Stimulated activated CD4-positive, alpha-beta T cell treated with anti-CD3 and anti-CD28 coated beads, Interleukin-12 subunit alpha, Interleukin-12 subunit beta, amount 100 ng/mL, for 4 hours (primary cell): ENCODE data around the gene OSBPL3.
"Not testable (repeated sequence)": the region's sequence is repeated elsewhere in the genome, so short reads cannot be mapped to it uniquely, and the experiment has no call there.

Experiments used
- DNase-seq: peaks from one replicate; pipeline ENCODE4 v3.0.0-alpha.2; 2020

OSBPL3 gene, protein sequence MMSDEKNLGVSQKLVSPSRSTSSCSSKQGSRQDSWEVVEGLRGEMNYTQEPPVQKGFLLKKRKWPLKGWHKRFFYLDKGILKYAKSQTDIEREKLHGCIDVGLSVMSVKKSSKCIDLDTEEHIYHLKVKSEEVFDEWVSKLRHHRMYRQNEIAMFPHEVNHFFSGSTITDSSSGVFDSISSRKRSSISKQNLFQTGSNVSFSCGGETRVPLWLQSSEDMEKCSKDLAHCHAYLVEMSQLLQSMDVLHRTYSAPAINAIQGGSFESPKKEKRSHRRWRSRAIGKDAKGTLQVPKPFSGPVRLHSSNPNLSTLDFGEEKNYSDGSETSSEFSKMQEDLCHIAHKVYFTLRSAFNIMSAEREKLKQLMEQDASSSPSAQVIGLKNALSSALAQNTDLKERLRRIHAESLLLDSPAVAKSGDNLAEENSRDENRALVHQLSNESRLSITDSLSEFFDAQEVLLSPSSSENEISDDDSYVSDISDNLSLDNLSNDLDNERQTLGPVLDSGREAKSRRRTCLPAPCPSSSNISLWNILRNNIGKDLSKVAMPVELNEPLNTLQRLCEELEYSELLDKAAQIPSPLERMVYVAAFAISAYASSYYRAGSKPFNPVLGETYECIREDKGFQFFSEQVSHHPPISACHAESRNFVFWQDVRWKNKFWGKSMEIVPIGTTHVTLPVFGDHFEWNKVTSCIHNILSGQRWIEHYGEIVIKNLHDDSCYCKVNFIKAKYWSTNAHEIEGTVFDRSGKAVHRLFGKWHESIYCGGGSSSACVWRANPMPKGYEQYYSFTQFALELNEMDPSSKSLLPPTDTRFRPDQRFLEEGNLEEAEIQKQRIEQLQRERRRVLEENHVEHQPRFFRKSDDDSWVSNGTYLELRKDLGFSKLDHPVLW

DNA sequence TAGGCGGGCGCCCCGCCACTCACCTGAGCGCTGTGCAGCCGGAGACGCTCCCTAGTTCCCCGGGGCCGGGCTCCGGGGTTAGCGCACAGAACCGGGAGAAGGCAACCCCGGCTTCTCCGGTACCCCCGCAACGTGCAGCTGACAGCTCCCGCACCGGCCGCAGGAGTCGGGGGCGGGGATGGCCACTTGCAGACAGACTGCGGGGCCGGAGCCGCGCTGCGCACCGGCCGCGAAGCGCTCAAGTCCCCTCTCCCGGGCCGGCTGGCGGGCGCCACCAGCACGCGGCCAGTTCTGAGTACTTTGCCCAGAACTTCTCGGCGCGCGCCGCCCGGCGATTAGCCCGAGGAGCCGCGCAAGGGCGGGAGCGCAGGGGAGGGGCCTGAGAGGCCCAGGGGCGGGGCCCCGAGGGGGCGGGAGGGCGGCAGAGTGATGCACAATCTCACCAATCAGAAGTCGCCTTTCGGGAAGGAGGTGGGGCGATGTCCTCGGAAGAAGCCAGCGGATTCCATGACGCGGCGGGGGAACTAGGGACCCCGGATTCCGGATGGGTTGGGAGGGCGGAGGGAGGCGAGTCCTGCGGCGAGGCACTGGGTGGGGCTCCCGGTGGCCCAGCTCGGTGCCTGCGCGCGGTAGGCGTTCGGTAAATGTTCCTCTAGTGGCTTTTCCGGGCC is at the start of gene OSBPL3:
Gene OSBPL3, minus strand, starts transcription at position 316 of the 671 bp plus-strand sequence. CDS start 87,706 bp downstream, outside the sequence.
- DNase-seq: peak; percentile 96

- DNase-seq: no peak
Measured at GRCh38 chr7:25029075-25029474, 49.1 kb upstream of the OSBPL3 start.

DNA sequence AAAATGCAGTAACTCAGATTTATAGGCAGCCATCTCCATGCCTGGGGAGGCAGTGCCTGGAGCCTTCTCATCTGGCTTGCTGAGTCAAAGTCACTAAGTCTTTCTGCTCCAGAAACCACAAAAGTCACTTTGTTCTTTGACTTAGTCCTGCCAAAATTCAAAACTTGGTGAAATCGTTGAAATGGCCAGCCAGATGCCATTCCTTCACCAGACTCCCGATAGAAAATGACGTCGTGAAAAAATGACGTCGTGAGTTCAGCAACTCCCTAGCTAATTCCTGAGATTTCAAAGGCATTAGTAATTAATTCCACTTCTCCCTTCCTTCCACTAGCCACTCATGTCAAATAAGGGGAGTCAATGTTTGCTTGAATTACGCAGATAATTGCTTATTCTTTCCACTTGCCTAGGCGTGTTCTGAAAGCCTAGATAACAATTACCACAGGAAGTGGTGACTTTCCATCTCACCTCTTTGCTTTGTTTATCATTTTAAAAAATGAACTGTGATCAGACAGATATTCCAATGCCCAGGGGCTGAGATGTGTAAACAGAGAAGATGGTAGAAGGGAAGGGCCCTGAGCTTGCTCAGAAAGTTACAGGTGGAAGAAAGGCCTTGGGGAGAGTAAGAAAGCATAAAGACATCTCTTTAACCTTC is 48.5 kb upstream of the OSBPL3 start:
- DNase-seq: no peak

DNA sequence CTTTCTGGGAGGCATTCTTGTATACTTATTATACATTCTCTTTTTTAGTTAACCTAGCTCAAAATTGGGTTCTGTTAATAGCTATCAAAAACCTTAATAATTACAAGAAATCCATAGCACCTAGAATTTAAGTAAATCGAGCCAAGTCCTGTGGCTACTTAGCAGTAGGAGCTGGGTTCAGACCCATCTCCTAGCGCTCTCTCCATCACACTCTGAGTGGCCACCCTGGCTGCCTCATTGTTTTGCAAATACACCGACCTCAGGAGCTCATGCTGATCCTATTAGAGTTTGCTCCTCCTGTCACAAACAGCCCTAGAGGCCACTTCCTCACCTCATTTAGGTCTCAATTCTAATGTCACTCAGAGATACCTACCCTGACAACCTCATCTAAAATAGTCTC is 46.2 kb upstream of the OSBPL3 start:
- DNase-seq: no peak

DNA sequence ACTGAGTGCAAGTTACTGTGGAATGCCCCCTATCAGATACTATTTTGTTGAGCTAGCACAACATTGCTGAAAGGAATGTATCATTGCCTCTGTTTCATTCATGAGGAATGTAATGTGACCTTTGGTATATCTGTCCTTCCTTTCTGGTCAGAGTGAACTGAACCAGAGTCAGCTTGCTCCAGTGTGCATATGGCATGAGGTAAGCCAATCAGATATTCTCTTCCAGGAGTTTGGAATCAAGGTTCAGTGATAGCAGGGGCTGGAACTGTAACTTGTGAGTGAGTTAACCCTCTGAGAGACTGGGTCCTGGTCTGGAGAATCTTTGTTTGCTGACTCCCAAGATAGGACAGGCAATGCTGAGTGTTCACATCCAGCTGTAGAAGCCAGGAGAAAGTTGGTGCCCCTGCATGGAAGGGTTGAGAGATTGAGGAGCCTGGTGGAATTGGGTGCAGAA is 45.3 kb upstream of the OSBPL3 start:
- no peak for DNase-seq

DNA sequence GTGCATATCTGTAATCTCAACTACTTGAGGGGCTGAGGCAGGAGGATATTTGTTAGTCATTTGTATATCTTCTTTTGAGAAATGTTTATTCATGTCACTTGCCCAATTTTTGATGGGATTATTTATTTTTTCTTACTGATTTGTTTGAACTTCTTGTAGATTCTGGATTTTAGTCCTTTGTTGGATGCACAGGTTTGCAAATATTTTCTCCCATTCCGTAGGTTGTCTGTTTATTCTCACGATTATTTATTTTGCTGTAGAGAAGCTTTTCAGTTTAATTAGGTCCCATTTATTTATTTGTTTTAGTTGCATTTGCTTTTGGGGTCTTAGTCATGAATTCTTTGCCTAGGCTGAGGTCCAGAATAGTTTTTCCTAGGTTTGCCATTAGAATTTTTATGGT is 44.1 kb upstream of the OSBPL3 start:
- no peak for DNase-seq

- not testable (repeated sequence) for DNase-seq
Measured at GRCh38 chr7:25017671-25018070, 37.7 kb upstream of the OSBPL3 start.

DNA sequence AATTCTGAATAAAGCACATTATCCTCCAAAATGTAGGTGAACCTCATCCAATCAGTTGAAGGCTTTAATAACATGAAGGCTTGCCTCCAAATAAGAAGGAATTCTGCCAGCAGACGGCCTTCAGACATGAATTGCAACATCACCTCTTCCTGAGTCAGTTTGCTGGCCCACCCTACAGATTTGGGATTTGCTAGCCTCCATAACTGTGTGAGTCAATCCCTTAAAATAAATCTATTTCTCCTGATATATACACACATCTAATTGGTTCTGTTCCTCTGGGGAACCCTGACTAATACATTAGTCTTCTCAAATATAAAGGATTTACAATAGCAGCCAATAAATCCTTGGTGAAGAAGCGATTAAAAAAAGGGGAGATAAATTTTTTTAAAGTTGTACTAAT is 34.8 kb upstream of the OSBPL3 start:
- DNase-seq: no peak

- not testable (repeated sequence) for DNase-seq
Measured at GRCh38 chr7:25012710-25013109, 32.7 kb upstream of the OSBPL3 start.

DNA sequence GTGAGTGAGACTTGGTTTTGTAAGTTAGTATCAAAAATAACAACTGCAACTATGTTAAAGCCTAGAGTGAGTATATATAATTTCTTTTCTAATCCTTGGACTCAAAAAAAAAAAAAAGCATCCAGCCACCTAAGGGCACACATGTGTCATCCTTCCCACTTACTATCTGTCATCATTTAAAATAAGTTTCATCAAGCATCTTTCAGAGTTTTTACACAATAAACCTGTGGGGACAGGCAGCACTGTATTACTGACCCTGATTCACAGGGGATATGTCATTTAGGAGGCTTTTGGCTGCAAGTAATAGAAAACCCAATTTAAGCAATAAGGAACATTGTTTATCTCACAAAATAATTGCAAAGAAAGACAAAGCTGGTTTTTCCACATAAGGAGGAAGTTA is 32.3 kb upstream of the OSBPL3 start:
- DNase-seq: no peak

DNA sequence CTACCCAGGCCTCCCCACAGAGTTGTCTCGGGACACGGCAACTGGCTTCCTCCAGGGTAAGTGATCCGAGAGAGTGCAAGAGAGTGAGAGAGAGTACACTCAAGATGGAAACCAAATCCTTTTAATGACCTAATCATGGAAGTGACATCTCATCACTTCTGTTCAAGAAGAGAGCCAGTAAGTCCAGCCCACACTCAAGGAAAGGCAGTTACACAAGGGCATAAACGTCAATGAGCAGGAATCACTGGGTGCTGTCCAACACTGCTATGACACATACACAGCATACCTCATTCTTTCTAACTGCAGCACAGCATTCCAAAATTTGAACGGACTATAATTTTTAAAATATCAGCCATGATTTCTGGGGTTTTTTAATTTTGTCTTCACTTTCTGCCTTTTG is 29.3 kb upstream of the OSBPL3 start:
- DNase-seq: no peak

DNA sequence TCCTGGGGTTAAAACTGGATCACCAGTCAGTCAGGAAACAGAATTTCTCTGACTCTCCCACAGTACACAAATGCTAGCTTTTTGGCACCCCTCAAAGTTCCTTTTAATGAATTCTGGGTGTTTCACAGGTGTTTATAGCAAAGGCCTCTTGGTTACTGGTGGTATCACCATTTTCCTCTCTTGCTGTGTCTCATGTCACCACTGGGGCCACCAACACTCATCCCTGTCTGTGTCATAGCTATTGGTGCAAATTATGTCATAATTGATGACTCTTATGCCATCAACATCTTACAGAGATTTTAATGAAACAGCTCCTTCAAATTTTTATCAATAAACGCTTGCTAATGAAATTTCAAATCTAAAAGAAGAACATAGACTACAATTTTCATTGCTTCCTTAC is 27.7 kb upstream of the OSBPL3 start:
- no peak for DNase-seq

- no peak for DNase-seq
Measured at GRCh38 chr7:25006276-25006675, 26.3 kb upstream of the OSBPL3 start.

DNA sequence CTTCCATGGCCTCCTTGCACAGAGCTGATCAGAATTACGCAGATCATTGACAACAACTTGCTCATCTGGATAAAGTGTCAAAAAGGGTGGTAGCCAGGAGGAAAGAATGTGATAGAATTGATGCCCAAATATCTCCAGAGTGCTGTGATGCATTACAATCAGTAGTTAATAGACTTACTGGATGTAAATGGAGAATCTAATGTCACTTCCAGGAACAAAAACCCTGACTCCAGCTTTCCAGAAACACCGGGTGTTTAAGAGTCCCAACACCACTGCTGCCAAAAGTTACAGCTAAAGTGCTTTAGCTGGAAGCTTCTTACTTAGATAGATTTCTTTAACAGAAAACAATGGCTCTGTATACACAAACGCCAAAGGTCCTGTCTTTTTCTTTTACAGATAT is 25.7 kb upstream of the OSBPL3 start:
- DNase-seq: no peak

DNA sequence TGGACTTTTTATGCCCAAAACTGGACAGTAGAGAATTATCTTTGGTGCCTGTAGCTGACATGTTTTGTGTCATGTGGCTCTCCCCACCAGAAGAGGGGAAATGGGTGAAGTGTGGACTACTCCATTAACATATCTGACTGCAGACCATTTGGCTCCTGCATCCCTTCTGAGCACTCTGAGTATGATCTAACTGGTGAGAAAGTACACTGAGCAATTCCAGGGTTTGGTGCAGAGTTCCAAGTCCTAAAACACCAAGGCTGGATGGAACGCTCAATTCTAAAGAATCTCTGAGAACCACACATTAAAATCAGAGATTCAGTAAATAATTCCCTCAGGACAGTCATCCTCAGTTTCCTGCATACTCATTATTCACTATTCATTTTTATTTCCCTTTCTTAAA is 22.8 kb upstream of the OSBPL3 start:
- DNase-seq: no peak

- DNase-seq: no peak
Measured at GRCh38 chr7:24995466-24995865, 15.5 kb upstream of the OSBPL3 start.

GRCh38 chr7:24992314-24992713 is 12.3 kb upstream of the OSBPL3 start:
- DNase-seq: no peak

DNA sequence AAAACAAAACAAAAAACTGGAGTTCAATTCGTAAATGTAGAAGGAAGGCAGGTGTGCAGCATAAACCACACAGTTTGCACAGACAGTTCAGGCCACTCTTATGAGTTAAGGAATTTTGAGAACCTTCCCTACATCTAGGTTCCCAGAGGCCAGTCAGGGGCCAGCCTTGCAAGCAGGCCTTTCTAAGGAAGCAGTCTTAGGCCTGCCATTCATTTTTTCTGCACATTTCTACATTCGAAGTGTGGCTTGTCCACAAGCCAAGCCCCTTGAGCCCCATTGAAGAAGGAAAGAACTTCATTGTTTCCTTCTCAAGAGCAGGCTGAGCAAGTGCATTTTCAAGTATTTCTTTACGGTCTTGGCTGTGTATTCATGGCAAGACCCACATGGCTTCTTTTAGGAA is 11.4 kb upstream of the OSBPL3 start:
- no peak for DNase-seq

DNA sequence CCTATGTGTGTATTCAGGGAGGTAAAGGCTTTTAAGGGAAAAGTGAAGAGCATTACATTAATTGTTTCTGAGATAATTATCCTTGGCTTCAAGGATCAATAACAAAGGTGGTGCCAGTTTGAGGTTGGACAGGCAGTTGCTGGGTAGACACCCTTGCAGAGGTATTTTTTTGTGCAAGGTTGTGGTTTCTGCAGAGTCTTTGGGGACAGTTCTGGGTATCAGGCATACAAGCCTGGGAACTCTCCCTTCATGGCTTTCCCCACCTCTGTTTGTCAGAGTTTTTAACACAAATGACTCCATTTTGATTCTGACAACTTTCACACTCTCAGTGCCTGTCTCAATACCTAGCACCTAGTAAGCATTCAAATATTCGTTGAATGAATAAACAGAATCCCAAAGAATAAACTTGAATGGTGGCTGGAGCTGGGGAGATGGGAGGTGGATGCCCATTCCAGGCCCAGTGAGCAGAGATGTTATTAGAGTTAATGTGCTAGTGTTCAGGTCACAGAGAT is 7.4 kb upstream of the OSBPL3 start:
- DNase-seq: no peak

GRCh38 chr7:24982917-24983316 is 2.9 kb upstream of the OSBPL3 start:
- DNase-seq: no peak

DNA sequence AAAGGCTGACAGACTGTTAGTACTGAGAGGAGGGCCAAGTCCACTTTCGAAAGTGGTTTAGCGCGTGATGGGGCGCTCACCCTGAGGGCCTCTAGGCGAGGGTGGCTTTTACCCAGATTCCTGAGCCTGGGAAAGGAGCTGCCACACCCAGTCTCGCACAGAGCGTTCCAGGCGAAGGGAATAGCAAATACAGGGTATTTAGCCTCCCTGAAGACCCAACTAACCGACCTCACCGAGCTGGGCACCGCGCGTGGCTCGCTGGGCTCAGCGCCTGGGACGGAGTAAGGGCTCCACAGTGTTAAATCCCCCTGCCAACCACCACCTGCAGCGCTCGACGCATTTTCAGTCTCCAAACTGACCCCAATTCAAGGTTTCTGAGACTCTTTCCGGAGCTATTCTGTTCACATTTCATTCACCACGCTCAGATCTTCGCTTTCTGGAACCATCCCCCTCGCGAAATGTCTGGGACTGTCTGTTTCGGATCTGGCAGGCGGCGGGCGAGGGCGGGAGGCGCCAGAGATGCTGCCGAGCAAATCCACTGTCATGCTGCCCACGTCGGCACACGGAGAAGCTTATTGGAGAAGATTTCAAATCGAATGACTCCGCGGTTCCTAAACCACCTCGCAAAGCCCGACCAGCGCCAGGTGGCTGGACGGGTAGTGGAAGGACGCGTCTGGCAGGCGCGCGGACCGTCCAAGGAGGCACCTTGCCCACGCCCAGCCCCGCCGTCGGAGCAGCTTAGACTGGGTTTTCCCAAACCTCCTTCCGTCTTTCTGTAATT is 1.4 kb upstream of the OSBPL3 start:
- DNase-seq: peak; percentile 51
